Stimulated activated CD8-positive, alpha-beta memory T cell treated with anti-CD3 and anti-CD28 coated beads, Interleukin-4, amount 100 ng/mL, for 1 hour (primary cell): ENCODE results near the gene LDLRAD2.
"Not testable (repeated sequence)": the region's sequence is repeated elsewhere in the genome, so short reads cannot be mapped to it uniquely, and the experiment has no call there.

Experiments
- DNase-seq, 2 donors: peaks; one replicate each; pipeline ENCODE4 v3.0.0-alpha.2; 2020; ENCODE audit warnings: low read depth in 2 of 2, low spot score in 1 of 2

The LDLRAD2 gene

DNA sequence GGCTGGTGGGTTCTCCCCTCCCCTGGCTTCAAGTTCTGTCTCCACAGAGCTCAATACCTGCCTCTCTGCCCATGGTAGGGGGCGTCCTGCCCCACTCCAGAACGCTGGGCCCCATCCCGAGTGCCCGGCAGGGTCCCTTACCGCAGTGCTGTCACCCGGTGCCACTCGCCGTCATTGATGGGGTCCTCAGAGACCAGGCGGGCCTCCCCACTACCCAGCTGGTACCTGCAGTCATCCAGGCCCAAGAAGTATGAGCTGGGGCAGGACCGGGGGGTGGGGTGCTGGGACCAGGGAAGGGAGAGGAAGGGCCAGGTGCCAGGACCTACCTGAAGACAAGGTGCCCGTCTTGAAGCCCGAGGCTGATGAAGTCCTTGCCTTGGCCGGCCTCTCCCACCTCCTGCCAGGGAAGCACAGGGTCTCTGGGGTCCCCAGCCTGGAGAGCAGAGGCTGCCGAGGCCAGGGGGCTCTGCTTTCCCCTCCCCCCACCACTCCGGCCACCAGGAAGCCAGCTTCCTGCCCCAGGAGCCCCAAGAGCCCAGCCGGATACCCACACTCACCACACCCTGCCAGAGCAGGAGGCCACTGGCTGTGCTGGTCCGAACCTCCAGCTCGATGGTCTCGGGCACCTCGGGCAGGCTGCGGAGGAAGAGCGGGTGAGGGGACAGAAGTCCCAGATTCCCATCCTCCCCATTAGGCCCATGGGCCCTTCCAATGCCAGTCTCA is 12.1 kb downstream of the LDLRAD2 start:
- no peak for DNase-seq

DNA sequence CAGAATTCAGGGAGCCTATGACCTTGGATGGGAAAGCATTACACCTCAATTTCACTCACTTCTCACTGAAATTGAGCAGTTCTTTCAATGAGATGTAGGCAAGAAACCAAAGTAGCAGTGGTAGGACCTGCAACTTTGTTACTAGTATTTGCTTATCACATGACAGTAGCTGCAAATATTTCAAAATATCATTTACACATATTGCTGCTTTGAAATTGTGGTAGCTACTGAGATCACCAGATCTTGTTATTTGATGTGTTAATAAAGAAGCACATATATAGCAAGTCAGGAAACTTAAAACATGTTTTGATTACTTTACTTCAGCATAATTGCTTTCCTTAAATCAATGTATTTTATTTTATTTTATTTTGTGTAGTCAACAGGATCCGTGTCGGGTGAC is 12.9 kb downstream of the LDLRAD2 start:
- no peak for DNase-seq

GRCh38 chr1:21825393-21825792 is 13.3 kb downstream of the LDLRAD2 start:
- no peak for DNase-seq

DNA sequence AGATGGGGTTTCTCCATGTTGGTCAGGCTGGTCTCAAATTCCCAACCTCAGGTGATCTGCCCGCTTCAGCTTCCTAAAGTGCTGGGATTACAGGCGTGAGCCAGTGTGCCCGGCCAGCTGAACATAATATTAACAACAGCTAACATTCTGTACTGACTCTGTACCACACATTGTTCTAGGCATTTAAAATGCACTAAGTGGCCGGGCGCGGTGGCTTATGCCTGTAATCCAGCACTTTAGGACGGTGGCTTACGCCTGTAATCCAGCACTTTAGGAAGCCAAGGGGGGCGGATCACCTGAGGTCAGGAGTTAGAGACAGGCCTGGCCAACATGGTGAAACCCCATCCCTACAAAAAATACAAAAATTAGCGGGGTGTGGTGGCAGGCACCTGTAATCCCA is 14.6 kb downstream of the LDLRAD2 start:
- not testable (repeated sequence) for DNase-seq

GRCh38 chr1:21827141-21827679 is 15.1 kb downstream of the LDLRAD2 start:
- DNase-seq: no peak

- no peak for DNase-seq
Measured at GRCh38 chr1:21828075-21828474, 16.0 kb downstream of the LDLRAD2 start.

- no peak for DNase-seq
Measured at GRCh38 chr1:21828506-21829210, 16.6 kb downstream of the LDLRAD2 start.

- DNase-seq: no peak
Measured at GRCh38 chr1:21829294-21829693, 17.2 kb downstream of the LDLRAD2 start.

DNA sequence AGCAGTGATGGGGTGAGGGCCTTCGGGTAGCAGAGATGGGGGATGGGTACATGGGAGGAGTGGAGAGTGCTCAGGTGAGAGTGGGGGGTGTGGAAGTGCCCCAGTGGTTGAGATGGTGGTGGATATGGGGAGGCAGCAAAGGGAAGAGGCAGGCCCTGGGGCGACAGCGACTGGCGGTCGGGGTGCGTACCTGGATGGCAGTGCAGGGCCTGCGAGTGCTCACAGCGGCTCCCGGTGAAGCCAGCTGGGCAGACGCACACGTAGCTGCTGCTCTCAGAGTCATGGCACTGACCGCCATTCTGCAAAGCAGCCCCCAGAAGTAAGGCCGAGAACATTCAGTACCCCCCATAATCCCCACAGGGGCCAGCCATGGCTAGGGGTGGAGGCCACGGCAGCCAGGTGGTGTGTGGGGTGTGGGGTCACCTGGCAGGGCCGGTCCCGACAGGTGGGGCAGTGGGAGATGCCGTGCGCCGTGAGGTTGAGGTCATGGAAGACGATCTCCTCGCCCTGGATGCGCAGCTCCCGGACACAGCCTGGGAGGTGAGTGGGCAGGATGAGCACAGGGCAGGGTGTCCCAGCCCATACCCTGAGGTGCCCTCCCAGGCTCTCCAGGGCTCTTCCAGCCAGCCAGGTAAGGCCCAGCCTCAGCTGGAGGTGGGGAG is 18.9 kb downstream of the LDLRAD2 start:
- DNase-seq: no peak

DNA sequence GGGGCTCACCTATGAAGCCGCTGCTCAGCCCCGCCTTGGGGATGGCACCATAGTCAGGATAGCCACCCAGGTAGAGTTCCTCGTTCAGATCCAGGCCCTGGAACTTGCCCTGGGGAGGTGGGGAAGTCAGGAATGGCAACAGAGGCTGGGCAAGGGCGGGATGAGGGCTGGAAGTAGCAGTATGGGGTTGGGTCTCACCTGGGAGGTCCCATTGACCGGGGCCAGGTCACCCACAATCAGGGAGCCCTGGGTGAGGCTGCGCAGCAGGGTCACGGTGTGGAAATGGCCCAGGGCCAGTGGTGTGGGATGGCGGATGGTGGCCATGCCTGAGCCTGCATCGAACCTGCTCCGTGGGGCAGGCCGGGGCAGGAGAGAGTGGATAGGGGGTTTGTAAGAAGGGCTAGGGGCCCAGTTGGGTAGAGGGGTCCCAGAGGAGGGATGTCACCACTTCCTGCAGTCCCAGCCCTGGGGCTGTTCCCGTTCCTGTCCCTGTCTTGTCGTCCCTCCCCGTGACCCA is 19.4 kb downstream of the LDLRAD2 start:
- DNase-seq: no peak

DNA sequence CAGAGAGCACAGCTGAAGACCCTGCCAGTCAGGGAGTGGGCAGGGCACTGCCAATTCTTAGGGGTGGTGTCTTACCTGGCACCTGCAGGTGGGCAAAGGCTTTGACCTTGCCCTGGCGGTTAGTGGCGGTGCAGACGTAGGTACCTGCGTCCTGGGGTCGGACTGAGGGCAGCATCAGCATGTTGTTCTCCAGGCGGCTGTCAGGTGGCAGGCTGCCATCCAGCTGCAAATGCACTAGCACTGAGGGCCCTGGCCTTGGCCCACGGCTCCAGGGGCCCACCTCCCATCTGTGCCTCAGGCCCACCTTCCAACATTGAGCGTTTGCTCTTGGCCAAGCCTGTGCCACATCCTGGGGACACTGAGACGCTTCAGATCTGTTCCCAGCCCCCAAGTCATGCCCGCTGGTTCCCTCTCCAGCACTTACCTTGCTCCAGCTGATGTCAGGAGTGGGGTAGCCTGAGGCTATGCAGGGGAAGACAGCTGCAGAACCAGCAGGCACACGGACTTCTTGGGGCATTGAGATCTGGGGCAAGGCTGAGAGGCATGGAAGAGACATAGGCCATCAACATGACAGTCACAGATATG is 21.4 kb downstream of the LDLRAD2 start:
- DNase-seq: no peak

GRCh38 chr1:21834094-21834493 is 22.0 kb downstream of the LDLRAD2 start:
- no peak for DNase-seq

- no peak for DNase-seq
Measured at GRCh38 chr1:21834666-21835065, 22.6 kb downstream of the LDLRAD2 start.

- DNase-seq: no peak
Measured at GRCh38 chr1:21836010-21836409, 23.9 kb downstream of the LDLRAD2 start.

DNA sequence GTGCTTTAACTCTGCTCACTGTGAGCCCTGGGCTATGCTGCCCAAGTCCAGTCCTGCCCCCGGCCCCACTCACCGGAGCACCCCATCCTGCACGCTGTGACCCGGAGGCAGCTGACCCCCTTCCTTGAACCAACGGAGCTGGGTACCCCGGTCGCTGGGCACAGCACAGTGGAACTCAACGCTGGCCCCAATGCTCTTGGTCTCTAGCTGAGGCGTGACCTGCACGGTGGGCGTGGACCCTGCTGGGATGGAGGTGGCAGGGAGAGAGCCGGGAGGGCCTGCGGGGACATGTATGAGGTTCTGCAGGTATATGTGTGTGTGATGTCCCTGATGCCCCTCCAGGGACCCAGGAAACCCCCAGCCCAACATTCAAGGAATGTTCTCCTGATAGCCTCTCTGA is 24.7 kb downstream of the LDLRAD2 start:
- DNase-seq: no peak

DNA sequence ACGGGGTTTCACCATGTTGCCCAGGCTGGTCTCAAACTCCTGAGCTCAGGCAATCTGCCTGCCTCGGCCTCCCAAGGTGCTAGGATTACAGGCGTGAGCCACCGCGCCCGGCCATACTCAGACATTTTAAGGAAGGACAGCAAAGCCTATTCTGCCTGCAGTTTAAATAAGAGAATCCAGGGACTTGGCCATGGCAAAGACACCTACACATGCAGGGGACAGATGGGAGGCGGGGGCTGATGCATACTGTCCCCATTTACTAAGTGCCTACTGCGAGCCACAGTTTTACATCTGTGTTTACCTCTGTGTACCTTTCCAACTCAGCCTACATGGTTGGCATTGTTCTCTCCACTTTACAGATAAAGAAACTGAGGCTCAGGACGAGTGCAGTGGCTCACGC is 25.4 kb downstream of the LDLRAD2 start:
- DNase-seq: no peak

DNA sequence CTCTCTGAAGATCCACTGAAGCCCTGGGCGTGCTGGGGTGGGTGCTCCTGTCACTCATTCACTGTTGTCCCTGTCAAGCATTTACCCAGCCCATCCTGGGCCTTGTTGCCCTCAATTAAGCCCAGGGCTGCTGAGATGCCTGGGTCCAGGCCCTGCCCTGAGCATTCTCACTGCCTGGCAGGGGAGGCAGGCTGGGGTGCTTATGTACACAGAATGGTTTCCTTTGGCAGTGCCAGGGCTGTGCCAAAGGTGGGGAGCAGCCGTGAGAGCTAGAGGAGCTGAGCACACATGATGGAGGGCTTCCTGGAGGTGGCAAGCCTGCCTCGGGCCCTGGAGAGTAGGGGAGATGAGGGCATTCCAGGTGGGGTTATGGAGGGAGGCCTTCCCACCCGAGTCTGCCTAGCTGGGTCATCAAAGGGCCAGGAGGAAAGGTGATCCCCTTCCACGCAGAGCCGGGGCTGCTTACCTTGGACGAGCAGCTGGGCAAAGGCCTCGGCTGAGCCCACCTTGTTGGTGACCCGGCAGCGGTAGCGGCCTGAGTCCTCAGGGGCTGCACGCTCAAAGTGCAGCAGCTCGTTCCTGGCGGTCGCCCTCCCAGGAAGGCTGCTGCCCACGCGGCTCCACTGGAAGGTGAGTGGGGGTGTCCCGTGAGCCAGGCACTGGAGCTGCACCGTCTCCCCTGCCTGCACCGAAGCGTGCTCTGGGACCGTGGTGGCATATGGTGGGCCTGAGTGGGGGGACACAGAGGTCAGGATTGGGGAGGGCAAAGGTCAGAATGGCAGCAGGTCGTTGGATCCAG is 26.5 kb downstream of the LDLRAD2 start:
- no peak for DNase-seq

- DNase-seq: no peak
Measured at GRCh38 chr1:21839337-21840037, 27.4 kb downstream of the LDLRAD2 start.

- no peak for DNase-seq
Measured at GRCh38 chr1:21840981-21841380, 28.9 kb downstream of the LDLRAD2 start.

DNA sequence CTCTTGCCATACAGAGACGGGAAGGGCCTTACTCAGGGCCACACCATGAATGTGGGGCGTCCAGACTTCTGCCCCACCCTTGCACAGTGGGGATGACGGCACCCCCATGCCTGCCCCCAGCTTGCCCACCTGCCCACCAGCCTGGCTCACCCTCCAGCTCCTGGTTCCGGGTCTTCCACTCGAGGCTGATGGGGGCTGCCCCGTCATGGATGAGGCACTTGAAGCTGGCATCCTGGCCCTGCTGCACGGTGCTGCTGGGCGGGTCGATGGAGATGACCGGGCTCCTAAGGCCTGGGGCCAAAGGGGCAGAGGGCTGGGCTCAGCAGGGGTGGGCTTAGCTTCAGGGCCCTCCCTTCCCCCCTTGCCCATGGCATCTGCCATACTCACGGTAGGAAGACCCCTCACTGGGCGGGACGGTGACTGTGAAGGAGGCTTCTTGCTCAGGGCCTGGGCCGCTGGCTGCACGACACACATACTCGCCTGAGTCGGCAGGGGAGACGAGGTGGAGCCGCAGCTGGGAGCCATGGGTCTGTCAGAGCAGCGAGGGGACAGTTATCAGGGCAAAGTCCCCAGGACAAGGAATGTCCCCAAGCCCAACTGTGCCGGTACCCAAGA is 29.9 kb downstream of the LDLRAD2 start:
- DNase-seq: no peak
